H1 (cell line): Measurements from ENCODE around the gene ELOVL5. TPM values are rescaled to one million over a fixed set of nuclear protein-coding genes. Genes with fewer than 3 reads are reported as not detected.

ENCODE experiments used
- CTCF ChIA-PET: fragments of 300-600 bp; sonication (Branson Sonifier 250); formaldehyde crosslinking; loops from one replicate; lab custom pipeline; 2021; ENCODE audit not compliant: partially characterized antibody; lab: Charles Lee
- POLR2A ChIA-PET: fragments of 300-600 bp; sonication (Branson Sonifier 250); formaldehyde crosslinking; loops from one replicate; lab custom pipeline; 2021; ENCODE audit warnings: inconsistent platforms; ENCODE audit not compliant: partially characterized antibody; lab: Charles Lee
- DNase-seq, 2 experiments: peaks; one replicate each; pipeline versions ENCODE4 v3.0.0 to v3.0.0-alpha.2; 2010 to 2022; ENCODE audit warnings: low spot score in 2 of 2, low read depth in 1 of 2, mixed read lengths in 1 of 2
- FAIRE-seq: peaks from 2 replicates; lab custom pipeline; 2011; peaks lifted over from hg19 to GRCh38; lab: Jason Lieb, UNC
- H2AFZ ChIP-seq: 2 replicates; pipeline ENCODE4 v1.8.1; 2012; ENCODE audit warnings: low read length, inconsistent platforms
- H2AK5ac ChIP-seq: 2 replicates; pipeline ENCODE4 v1.6.1; 2013; ENCODE audit warnings: low read depth, low read length
- H2BK120ac ChIP-seq: replicated peaks from 2 replicates; pipeline ENCODE3; 2013; ENCODE audit warnings: low read depth, low read length, inconsistent platforms
- H2BK12ac ChIP-seq: 2 replicates; pipeline ENCODE4 v1.6.1; 2013; ENCODE audit warnings: low read depth, low read length
- H2BK15ac ChIP-seq: 2 replicates; pipeline ENCODE4 v1.6.1; 2013; ENCODE audit warnings: low read length
- H2BK20ac ChIP-seq: 2 replicates; pipeline ENCODE4 v1.6.1; 2013; ENCODE audit warnings: low read length
- H2BK5ac ChIP-seq: 2 replicates; pipeline ENCODE4 v1.6.1; 2013; ENCODE audit warnings: low read depth, low read length
- H3K14ac ChIP-seq: 2 replicates; pipeline ENCODE4 v1.6.1; 2013; ENCODE audit warnings: inconsistent platforms; ENCODE audit not compliant: insufficient read length
- H3K18ac ChIP-seq: 2 replicates; pipeline ENCODE4 v1.6.1; 2013; ENCODE audit warnings: low read length; ENCODE audit errors: extremely low read depth
- H3K23ac ChIP-seq: 2 replicates; pipeline ENCODE4 v1.6.1; 2013; ENCODE audit warnings: inconsistent platforms; ENCODE audit not compliant: insufficient read length
- H3K23me2 ChIP-seq: 2 replicates; pipeline ENCODE4 v1.6.1; 2013; ENCODE audit warnings: low read depth, low read length
- H3K27ac ChIP-seq: 2 replicates; pipeline ENCODE4 v1.6.1; 2011; ENCODE audit warnings: low read depth, low read length, inconsistent platforms
- H3K27me3 ChIP-seq, 4 experiments: replicated peaks in 1 of 4; 1 replicate in 1 of 4; 2 replicates in 3 of 4; pipeline versions ENCODE4 v1.6.1 to v1.8.1; 2011 to 2013; ENCODE audit warnings: low read length in 3 of 4, mild to moderate bottlenecking in 3 of 4, inconsistent platforms in 2 of 4, mixed read lengths in 2 of 4, moderate library complexity in 1 of 4; ENCODE audit not compliant: control insufficient read depth in 3 of 4, insufficient read depth in 3 of 4; ENCODE audit errors: extremely low read depth in 1 of 4
- H3K36me3 ChIP-seq, 4 experiments: 2 replicates each; pipeline versions ENCODE4 v1.6.1 to v1.8.1; 2011 to 2013; ENCODE audit warnings: mild to moderate bottlenecking in 4 of 4, low read length in 3 of 4, moderate library complexity in 2 of 4, control low read depth in 1 of 4, inconsistent platforms in 1 of 4; ENCODE audit not compliant: insufficient read depth in 4 of 4, control insufficient read depth in 2 of 4
- H3K4ac ChIP-seq: replicated peaks from 2 replicates; pipeline ENCODE3; 2013; ENCODE audit warnings: low read length, low read depth, mixed read lengths, inconsistent platforms; ENCODE audit not compliant: insufficient read length
- H3K4me1 ChIP-seq, 4 experiments: replicated peaks in 1 of 4; 1 replicate in 1 of 4; 2 replicates in 3 of 4; pipeline versions ENCODE4 v1.6.1 to v1.8.1; 2011 to 2013; ENCODE audit warnings: low read length in 3 of 4, inconsistent platforms in 2 of 4, mixed read lengths in 1 of 4; ENCODE audit not compliant: insufficient read depth in 4 of 4, control insufficient read depth in 3 of 4
- H3K4me2 ChIP-seq, 2 experiments: 2 replicates each; pipeline versions ENCODE4 v1.6.1 to v1.8.1; 2011 to 2013; ENCODE audit warnings: low read depth in 2 of 2, low read length in 2 of 2, control low read depth in 1 of 2, inconsistent platforms in 1 of 2, mild to moderate bottlenecking in 1 of 2; ENCODE audit not compliant: insufficient read depth in 1 of 2
- H3K4me3 ChIP-seq, 4 experiments: fragments of 200-600, 300-600 bp in 1 of 4; sonication (generic), shearing (Covaris generic), sonication (Bioruptor Twin) in 1 of 4; 2 replicates each; pipeline versions ENCODE4 v1.5.1 to v1.8.1; 2011 to 2016; ENCODE audit warnings: low read length in 4 of 4, low read depth in 3 of 4, control low read depth in 2 of 4, inconsistent platforms in 2 of 4, mild to moderate bottlenecking in 2 of 4, mixed read lengths in 1 of 4, moderate library complexity in 1 of 4; ENCODE audit not compliant: insufficient read depth in 2 of 4; ENCODE audit errors: extremely low read depth in 1 of 4
- H3K56ac ChIP-seq: replicated peaks from 2 replicates; pipeline ENCODE3; 2013; ENCODE audit warnings: low read depth, mild to moderate bottlenecking, mixed read lengths, low read length, inconsistent platforms; ENCODE audit not compliant: insufficient read length
- H3K79me1 ChIP-seq: 2 replicates; pipeline ENCODE4 v1.6.1; 2013; ENCODE audit warnings: low read depth, low read length, control low read depth
- H3K79me2 ChIP-seq, 2 experiments: 2 replicates each; pipeline versions ENCODE4 v1.6.1 to v1.8.1; 2012 to 2013; ENCODE audit warnings: low read length in 2 of 2, mild to moderate bottlenecking in 2 of 2, inconsistent platforms in 1 of 2; ENCODE audit not compliant: insufficient read depth in 2 of 2, control insufficient read depth in 1 of 2
- H3K9ac ChIP-seq, 4 experiments: replicated peaks in 1 of 4; 1 replicate in 1 of 4; 2 replicates in 3 of 4; pipeline versions ENCODE4 v1.6.1 to v1.8.1; 2011 to 2013; ENCODE audit warnings: low read depth in 3 of 4, low read length in 3 of 4, control low read depth in 2 of 4, mild to moderate bottlenecking in 2 of 4, moderate library complexity in 2 of 4, inconsistent platforms in 1 of 4; ENCODE audit errors: extremely low read depth in 1 of 4
- H3K9me3 ChIP-seq, 2 experiments: 2 replicates each; pipeline versions ENCODE4 v1.6.1 to v1.8.1; 2012 to 2013; ENCODE audit warnings: mild to moderate bottlenecking in 2 of 2, moderate library complexity in 2 of 2, control low read depth in 1 of 2, inconsistent platforms in 1 of 2, low read depth in 1 of 2, low read length in 1 of 2, mixed read lengths in 1 of 2; ENCODE audit not compliant: insufficient read depth in 2 of 2
- H4K20me1 ChIP-seq, 2 experiments: replicated peaks in 1 of 2; 2 replicates each; pipeline versions ENCODE3 to v1.8.1; 2011 to 2013; ENCODE audit warnings: inconsistent platforms in 2 of 2, low read length in 2 of 2, mild to moderate bottlenecking in 1 of 2; ENCODE audit not compliant: insufficient read depth in 2 of 2, control insufficient read depth in 1 of 2
- H4K5ac ChIP-seq: 2 replicates; pipeline ENCODE4 v1.6.1; 2013; ENCODE audit warnings: low read length, low read depth, mixed read lengths, inconsistent platforms; ENCODE audit not compliant: insufficient read length
- H4K8ac ChIP-seq: 2 replicates; pipeline ENCODE4 v1.8.0; 2013; ENCODE audit warnings: mild to moderate bottlenecking, moderate library complexity, low read length, inconsistent platforms; ENCODE audit not compliant: insufficient read depth; ENCODE audit errors: extremely low read depth
- H4K91ac ChIP-seq: replicated peaks from 2 replicates; pipeline ENCODE3; 2013; ENCODE audit warnings: low read length, mixed read lengths, inconsistent platforms; ENCODE audit not compliant: insufficient read length
- ATF3 ChIP-seq: IDR thresholded peaks from 2 replicates; pipeline ENCODE4 v1.6.1; 2011; ENCODE audit warnings: low read depth, mild to moderate bottlenecking, low read length; ENCODE audit not compliant: insufficient read depth
- BACH1 ChIP-seq: IDR thresholded peaks from 2 replicates; pipeline ENCODE4 v1.6.1; 2012; ENCODE audit warnings: low read length, improper control_type of control experiment
- CHD2 ChIP-seq: IDR thresholded peaks from 2 replicates; pipeline ENCODE4 v1.6.1; 2012; ENCODE audit warnings: low read length, improper control_type of control experiment
- E2F6 ChIP-seq: IDR thresholded peaks from 2 replicates; pipeline ENCODE4 v1.6.1; 2012; ENCODE audit warnings: inconsistent platforms
- MAX ChIP-seq: IDR thresholded peaks from 2 replicates; pipeline ENCODE4 v1.6.1; 2012; ENCODE audit warnings: inconsistent platforms
- NANOG ChIP-seq: IDR thresholded peaks from 2 replicates; pipeline ENCODE4 v1.6.1; 2011; ENCODE audit warnings: low read length, low read depth, mild to moderate bottlenecking, inconsistent platforms; ENCODE audit not compliant: insufficient read depth, poor library complexity, severe bottlenecking
- NRF1 ChIP-seq: IDR thresholded peaks from 2 replicates; pipeline ENCODE4 v1.6.1; 2011; ENCODE audit warnings: mild to moderate bottlenecking, low read depth, low read length, improper control_type of control experiment
- TCF12 ChIP-seq: IDR thresholded peaks from 2 replicates; pipeline ENCODE4 v1.6.1; 2011; ENCODE audit warnings: low read depth, mild to moderate bottlenecking, low read length
- WGBS, 2 experiments: shearing (Covaris generic) in 1 of 2; methylation state at CpG; one replicate each; pipeline versions ENCODE4 v1.1.6 to v1.1.7; 2013 to 2015; ENCODE audit warnings: low lambda C conversion rate in 2 of 2, mixed read lengths in 2 of 2, inconsistent platforms in 1 of 2, low coverage in 1 of 2, missing lambda C conversion rate in 1 of 2; ENCODE audit not compliant: insufficient replicate concordance in 2 of 2, insufficient coverage in 1 of 2, insufficient read length in 1 of 2; ENCODE audit errors: extremely low coverage in 1 of 2, missing lambda C conversion rate in 1 of 2; 5-methylcytosine and 5-hydroxymethylcytosine counted together
- polyA plus RNA-seq, 7 experiments: library from polyadenylated mRNA; depleted of rRNA in 3 of 7; stranded (reverse) in 5 of 7; unstranded in 2 of 7; fragments of >200 nt in 5 of 7; fragments of 200-250 nt in 2 of 7; gene quantifications; 1 replicate in 5 of 7; 2 replicates in 1 of 7; 4 replicates in 1 of 7; pipeline versions ENCODE4 v1.2.1 to v1.2.3, GENCODE V29; 2011 to 2013; ENCODE audit warnings: missing spikeins in 2 of 7, mixed read lengths in 2 of 7
- total RNA-seq: library from RNA; stranded (reverse); fragmentation: NEBNext Ultra II Directional; extraction: Animal tissue kit (Norgen Biotek cat#: 25700); gene quantifications from 2 replicates; pipeline ENCODE4 v1.2.1, GENCODE V29; 2021

The ELOVL5 gene
- total and polyA plus RNA-seq, 2 of the 8 experiments (the other 6 are each of a cell fraction or from before 2014, with no cell fraction given): 113 to 156 TPM

- H3K27me3 ChIP-seq: no peaks in the 10 kb centered on the region
- ChIA-PET CTCF (interaction anchor here (0.6 to 1.5 kb wide), 4 partner anchors 14 to 239 kb away, joined by 3 to 9 read pairs (median 4); no protein-coding TSS in a partner anchor), POLR2A (interaction anchor here (0.5 to 1.2 kb wide), 2 partner anchors 16 to 505 kb away, joined by 3 read pairs; no protein-coding TSS in a partner anchor)
- peak overlapping the region; percentile 21; the same call in 1 of the 2 replicates for H2BK12ac ChIP-seq
- H3K56ac ChIP-seq: no peak overlapping the region
- no peak overlapping the region for H4K8ac ChIP-seq
- peak overlapping the region; percentile 79 for H2BK5ac ChIP-seq
- H4K20me1 ChIP-seq: peaks cover 0 to 2% of the 10 kb centered on the region in 2 experiments
- H3K23me2 ChIP-seq: no peaks in the 10 kb centered on the region
- peak overlapping the region; percentile 92; the same call in 1 of the 2 replicates for H2AK5ac ChIP-seq
- no peak overlapping the region for H4K91ac ChIP-seq
- peak overlapping the region; percentile 11 to 21; a peak in 1 of 4 replicates for H3K4me2 ChIP-seq
- no peak overlapping the region for H3K14ac ChIP-seq
- peaks cover 3 to 26% (median 13%) of the 10 kb centered on the region in 4 experiments; a peak in 5 of 8 replicates for H3K36me3 ChIP-seq
- peaks cover 0 to 10% (median 5%) of the 10 kb centered on the region in 4 experiments; a peak in 5 of 7 replicates for H3K4me1 ChIP-seq
- H3K27ac ChIP-seq: peak overlapping the region; percentile 57
- peaks cover 0 to 3% of the 10 kb centered on the region in 2 experiments; a peak in 1 of 4 replicates for H3K79me2 ChIP-seq
- H3K18ac ChIP-seq: no peak overlapping the region
- no peak overlapping the region for H3K4ac ChIP-seq
- no peak overlapping the region for H2BK120ac ChIP-seq
- DNase-seq (no peak), FAIRE-seq (no peak)
- H3K9me3 ChIP-seq: no peaks in the 10 kb centered on the region
- peak overlapping the region in 1 of 4 experiments; percentile 17; a peak in 1 of 7 replicates for H3K9ac ChIP-seq
- H3K79me1 ChIP-seq: no peaks in the 10 kb centered on the region; the same call in 1 of the 2 replicates
- no peak overlapping the region for H3K4me3 ChIP-seq
- 0 out of 2 replicates have a peak, but pooled peaks have one; percentile 63 for TF ChIP-seq TCF12
- no peak for TF ChIP-seq ATF3
- TF ChIP-seq CHD2: no peak
- TF ChIP-seq E2F6: peak; percentile 46; the same call in 1 of the 2 replicates
- peak; percentile 85 for TF ChIP-seq NANOG
- no peak for TF ChIP-seq BACH1
- no peak for TF ChIP-seq NRF1
- peak; percentile 63 for TF ChIP-seq MAX
- no peak overlapping the region for H3K23ac ChIP-seq
- H4K5ac ChIP-seq: no peak overlapping the region
- H2AFZ ChIP-seq: no peak overlapping the region
- no peak overlapping the region for H2BK15ac ChIP-seq
- WGBS, 2 experiments: 80% methylated on average over 9 of the region's 9 CpGs; no CpG with 5 or more reads in 1 of the 2 experiments
- H2BK20ac ChIP-seq: no peak overlapping the region
Measured at GRCh38 chr6:53287336-53288225, 61.2 kb downstream of the ELOVL5 start.
